ENCODE results near the gene COX10. TPM values are rescaled to one million over a fixed set of nuclear protein-coding genes. Genes with fewer than 3 reads are reported as not detected.
A peak's percentile ranks its signal among the peaks of the same experiment; 100 is the strongest.

Gene COX10
- total RNA-seq, 2 experiments from 2014 or later = 21.1 to 24.9 TPM

DNA sequence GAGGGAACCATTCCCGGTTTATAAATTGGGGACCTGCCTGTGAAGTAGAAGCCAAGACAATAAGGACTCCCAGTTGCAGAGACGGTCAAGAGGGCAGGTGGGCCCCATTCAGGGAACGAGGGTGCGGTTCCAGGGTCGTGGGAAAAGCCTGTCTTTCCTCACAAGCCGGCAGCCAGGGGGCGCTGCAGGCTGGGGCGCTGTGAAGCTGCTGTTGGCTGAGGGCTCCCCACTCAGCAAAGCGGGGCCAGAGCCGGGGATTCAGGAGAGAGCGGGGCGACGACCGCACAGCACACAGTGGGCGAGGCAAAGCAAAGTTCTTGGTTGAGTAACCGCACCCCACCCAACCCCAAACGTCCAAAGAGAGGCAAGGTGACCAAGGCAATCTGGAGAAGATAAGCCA, 142.5 kb downstream of the COX10 start:
- Histone ChIP-seq H4K20me1 (ENCODE audit: insufficient read depth, low read length) (no peaks in the 10 kb centered on the region), H3K9me3 (ENCODE audit: low read length) (no peaks in the 10 kb centered on the region), H2AFZ (ENCODE audit: low read length) (no peak overlapping the region), H3K4me2 (ENCODE audit: low read length) (no peak overlapping the region), H3K27ac (ENCODE audit: low read depth, low read length, poor library complexity, severe bottlenecking) (no peak overlapping the region), H3K4me1 (ENCODE audit: insufficient read depth, low read length, poor library complexity, severe bottlenecking) (peaks cover 12% of the 10 kb centered on the region), H3K9me2 (ENCODE audit: insufficient read depth, low read length) (no peaks in the 10 kb centered on the region), H3K79me2 (ENCODE audit: insufficient read depth, low read depth, low read length) (no peaks in the 10 kb centered on the region), H3K36me3 (ENCODE audit: insufficient read depth, low read length) (peaks cover 47% of the 10 kb centered on the region), H3K4me3 (ENCODE audit: low read depth, low read length, poor library complexity, severe bottlenecking) (no peak overlapping the region)
- DNase-seq (ENCODE audit: low spot score) = no peak
- intact Hi-C loops (cut with micrococcal nuclease; ENCODE audit: unreplicated experiment) = no loop called here
- ChIA-PET POLR2A (no interaction called here), CTCF (ENCODE audit: unreplicated experiment) (no interaction called here)
- BruUV-seq (replicated peaks) = no TSS peak
- TF ChIP-seq CTCF (conservative IDR thresholded peaks at IDR 0.05; ENCODE audit: low read length) (peak; percentile 38; the same call in 1 of the 2 replicates), EZH2phosphoT487 (IDR thresholded peaks at IDR 0.05; ENCODE audit: borderline replicate concordance, low read depth, low read length) (no peak)

DNA sequence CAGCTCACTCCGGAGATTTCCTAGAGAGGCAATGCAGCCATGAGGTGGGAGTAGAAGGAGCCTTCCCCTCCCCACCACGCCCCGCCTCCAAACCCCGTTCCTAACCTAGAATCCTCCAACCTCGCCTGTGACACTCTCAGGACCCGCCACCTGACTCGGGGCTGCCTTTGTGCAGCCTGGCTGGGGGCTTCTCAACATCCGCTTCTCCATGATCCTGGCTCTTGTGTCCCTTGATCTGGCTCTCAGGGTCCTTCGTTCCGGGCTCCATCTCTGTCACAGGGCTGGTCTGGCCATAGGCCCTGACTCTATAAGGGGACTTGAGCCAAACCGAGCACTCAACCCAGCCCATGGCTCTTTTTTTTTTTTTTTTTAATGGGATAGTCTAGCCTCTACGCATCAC, 143.1 kb downstream of the COX10 start:
- no peak overlapping the region for H3K27ac ChIP-seq (ENCODE audit: low read depth, low read length, poor library complexity, severe bottlenecking)
- H3K9me3 ChIP-seq (ENCODE audit: low read length) = no peaks in the 10 kb centered on the region
- H3K9me2 ChIP-seq (ENCODE audit: insufficient read depth, low read length) = no peaks in the 10 kb centered on the region
- H3K4me1 ChIP-seq (ENCODE audit: insufficient read depth, low read length, poor library complexity, severe bottlenecking) = peaks cover 12% of the 10 kb centered on the region
- DNase-seq (ENCODE audit: low spot score) = no peak
- no peaks in the 10 kb centered on the region for H3K79me2 ChIP-seq (ENCODE audit: insufficient read depth, low read depth, low read length)
- no peak overlapping the region for H3K4me3 ChIP-seq (ENCODE audit: low read depth, low read length, poor library complexity, severe bottlenecking)
- CTCF ChIA-PET (ENCODE audit: unreplicated experiment) = no interaction called here
- no TSS peak for BruUV-seq (replicated peaks)
- POLR2A ChIA-PET = no interaction called here
- H2AFZ ChIP-seq (ENCODE audit: low read length) = no peak overlapping the region
- intact Hi-C loops (cut with micrococcal nuclease; ENCODE audit: unreplicated experiment) = no loop called here
- no peaks in the 10 kb centered on the region for H4K20me1 ChIP-seq (ENCODE audit: insufficient read depth, low read length)
- H3K4me2 ChIP-seq (ENCODE audit: low read length) = no peak overlapping the region
- TF ChIP-seq EZH2phosphoT487 (IDR thresholded peaks at IDR 0.05; ENCODE audit: borderline replicate concordance, low read depth, low read length) = no peak
- TF ChIP-seq CTCF (conservative IDR thresholded peaks at IDR 0.05; ENCODE audit: low read length) = no peak
- peaks cover 47% of the 10 kb centered on the region for H3K36me3 ChIP-seq (ENCODE audit: insufficient read depth, low read length)

GRCh38 chr17:14214271-14214670, 145.0 kb downstream of the COX10 start:
- Histone ChIP-seq H3K9me2 (ENCODE audit: insufficient read depth, low read length) (no peaks in the 10 kb centered on the region), H3K9me3 (ENCODE audit: low read length) (no peaks in the 10 kb centered on the region)
- intact Hi-C loops (cut with micrococcal nuclease; ENCODE audit: unreplicated experiment) = no loop called here

More at GRCh38 chr17:14214271-14214670, 145.0 kb downstream of the COX10 start:
- ChIA-PET CTCF (ENCODE audit: unreplicated experiment) (interaction anchor here (0.6 kb wide), 1 partner anchor 158 kb away, joined by 3 read pairs; no protein-coding TSS in a partner anchor), POLR2A (no interaction called here)
- Histone ChIP-seq H3K27ac (ENCODE audit: low read depth, low read length, poor library complexity, severe bottlenecking) (no peak overlapping the region), H4K20me1 (ENCODE audit: insufficient read depth, low read length) (no peaks in the 10 kb centered on the region), H2AFZ (ENCODE audit: low read length) (no peak overlapping the region), H3K79me2 (ENCODE audit: insufficient read depth, low read depth, low read length) (no peaks in the 10 kb centered on the region), H3K4me3 (ENCODE audit: low read depth, low read length, poor library complexity, severe bottlenecking) (no peak overlapping the region), H3K36me3 (ENCODE audit: insufficient read depth, low read length) (peaks cover 33% of the 10 kb centered on the region), H3K4me1 (ENCODE audit: insufficient read depth, low read length, poor library complexity, severe bottlenecking) (peaks cover 12% of the 10 kb centered on the region), H3K4me2 (ENCODE audit: low read length) (no peak overlapping the region)
- no TSS peak for BruUV-seq (replicated peaks)
- no peak for DNase-seq (ENCODE audit: low spot score)
- TF ChIP-seq EZH2phosphoT487 (IDR thresholded peaks at IDR 0.05; ENCODE audit: borderline replicate concordance, low read depth, low read length) = no peak
- no peak for TF ChIP-seq CTCF (conservative IDR thresholded peaks at IDR 0.05; ENCODE audit: low read length)

Data from OCI-LY7 (cell line).